H1 (cell line): ENCODE measurements around the gene TLL2. TPM values are rescaled to one million over a fixed set of nuclear protein-coding genes. Genes with fewer than 3 reads are reported as not detected.

ENCODE experiments used
- CHD7 ChIP-seq: fragments of 300-600 bp; sonication (generic); IDR thresholded peaks from 2 replicates; pipeline ENCODE4 v1.7.1; 2012; ENCODE audit warnings: low read length, moderate library complexity, mild to moderate bottlenecking, inconsistent platforms; ENCODE audit not compliant: insufficient replicate concordance
- CREB1 ChIP-seq: IDR thresholded peaks from 2 replicates; pipeline ENCODE4 v1.6.1; 2012; ENCODE audit warnings: inconsistent platforms
- polyA plus RNA-seq, 7 experiments: library from polyadenylated mRNA; depleted of rRNA in 3 of 7; stranded (reverse) in 5 of 7; unstranded in 2 of 7; fragments of >200 nt in 5 of 7; fragments of 200-250 nt in 2 of 7; gene quantifications; 1 replicate in 5 of 7; 2 replicates in 1 of 7; 4 replicates in 1 of 7; pipeline versions ENCODE4 v1.2.1 to v1.2.3, GENCODE V29; 2011 to 2013; ENCODE audit warnings: missing spikeins in 2 of 7, mixed read lengths in 2 of 7
- total RNA-seq: library from RNA; stranded (reverse); fragmentation: NEBNext Ultra II Directional; extraction: Animal tissue kit (Norgen Biotek cat#: 25700); gene quantifications from 2 replicates; pipeline ENCODE4 v1.2.1, GENCODE V29; 2021

Gene TLL2
- total and polyA plus RNA-seq, 2 of the 8 experiments (the other 6 are each of a cell fraction or from before 2014, with no cell fraction given), result 2.4 to 3.2 TPM

DNA sequence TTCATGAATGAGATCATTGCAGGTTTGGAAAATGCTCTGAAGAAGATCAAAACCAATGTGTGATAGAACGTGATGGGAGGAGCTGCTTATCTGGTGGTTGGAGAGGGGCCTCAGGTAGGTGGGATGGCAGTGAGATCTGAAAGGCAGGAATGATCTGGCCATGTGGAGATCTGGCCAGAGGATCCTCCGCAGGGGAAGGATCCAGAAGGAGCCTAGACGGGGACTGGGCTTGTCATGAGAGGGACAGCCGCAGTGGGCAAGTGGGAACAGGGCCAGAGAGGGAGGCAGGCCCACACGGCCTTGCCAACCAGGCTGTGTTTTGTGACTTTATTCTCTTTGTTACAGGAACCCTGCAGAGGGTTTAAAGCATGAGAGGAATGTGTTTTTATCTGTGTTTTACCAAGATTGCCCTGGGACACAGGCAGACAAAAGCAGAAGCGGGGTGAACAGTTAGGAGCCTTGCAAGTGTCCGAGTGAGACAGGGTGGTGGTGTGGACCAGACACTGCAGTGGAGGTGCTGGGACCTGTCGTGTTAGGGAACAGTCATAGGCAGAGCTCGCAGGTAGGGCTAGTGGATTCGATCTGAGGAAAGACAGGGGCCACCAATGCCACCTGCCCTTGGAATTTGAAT lies 66.6 kb downstream of the TLL2 start (continued):
- TF ChIP-seq CHD7 (no peak), CREB1 (no peak)
